Keratinocyte (primary cell): ENCODE data around the gene EIF4ENIF1.

Experiments
- CTCF ChIP-seq, 3 experiments: IDR thresholded peaks in 1 of 3; conservative IDR thresholded peaks in 1 of 3; optimal IDR thresholded peaks in 1 of 3; 2 replicates in 2 of 3; 3 replicates in 1 of 3; pipeline versions ENCODE3 to v1.5.1; 2011; ENCODE audit warnings: low read length in 3 of 3, mild to moderate bottlenecking in 3 of 3, moderate library complexity in 2 of 3, control low read depth in 1 of 3, inconsistent platforms in 1 of 3; ENCODE audit not compliant: insufficient read depth in 2 of 3; ENCODE audit errors: extremely low read depth in 1 of 3
- EZH2 ChIP-seq: IDR thresholded peaks from one replicate; pipeline ENCODE4 v1.6.1; 2012; ENCODE audit warnings: inconsistent platforms, mild to moderate bottlenecking, low read length, moderate library complexity

- TF ChIP-seq CTCF (optimal IDR thresholded peaks at IDR 0.05 in 1 of 3, IDR thresholded peaks at IDR 0.05 in 1 of 3, conservative IDR thresholded peaks at IDR 0.05 in 1 of 3; ENCODE audit: extremely low read depth in 1 of 3, insufficient read depth in 2 of 3, low read length in 3 of 3) = no peak
- no peak for TF ChIP-seq EZH2
Observed at GRCh38 chr22:31475800-31476199, 13.8 kb downstream of the EIF4ENIF1 start.
